HG03575 (cell line): Measurements from ENCODE around the gene PRKCE.

Experiments used
- ATAC-seq: cut with Tn5 transposase; IDR thresholded peaks from one replicate; pipeline ENCODE4 v1.9.1; 2021; ENCODE audit not compliant: unreplicated experiment, insufficient number of reproducible peaks, low FRiP score; ENCODE audit errors: extremely low read depth

Gene PRKCE

GRCh38 chr2:45627911-45628310 is 23.6 kb upstream of the PRKCE start:
- ATAC-seq: no peak

DNA sequence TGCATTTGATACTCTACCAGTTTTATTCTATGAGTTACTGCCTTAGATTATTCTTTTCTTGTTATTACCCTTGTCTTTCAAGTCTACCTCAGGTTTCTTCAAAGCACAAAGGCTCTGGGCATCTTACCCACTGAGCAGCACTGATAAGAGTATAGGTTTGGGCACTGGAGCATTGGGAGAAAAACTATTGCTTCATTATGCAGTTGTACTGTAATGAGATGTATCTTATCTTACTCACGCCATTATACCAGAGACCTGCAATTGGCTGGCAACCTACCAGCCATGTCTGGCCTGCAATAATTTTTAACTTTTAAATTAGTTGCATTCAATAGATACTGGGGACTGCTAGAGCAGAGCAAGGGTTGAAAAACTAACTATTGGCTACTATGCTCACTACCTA is 21.5 kb upstream of the PRKCE start:
- no peak for ATAC-seq

DNA sequence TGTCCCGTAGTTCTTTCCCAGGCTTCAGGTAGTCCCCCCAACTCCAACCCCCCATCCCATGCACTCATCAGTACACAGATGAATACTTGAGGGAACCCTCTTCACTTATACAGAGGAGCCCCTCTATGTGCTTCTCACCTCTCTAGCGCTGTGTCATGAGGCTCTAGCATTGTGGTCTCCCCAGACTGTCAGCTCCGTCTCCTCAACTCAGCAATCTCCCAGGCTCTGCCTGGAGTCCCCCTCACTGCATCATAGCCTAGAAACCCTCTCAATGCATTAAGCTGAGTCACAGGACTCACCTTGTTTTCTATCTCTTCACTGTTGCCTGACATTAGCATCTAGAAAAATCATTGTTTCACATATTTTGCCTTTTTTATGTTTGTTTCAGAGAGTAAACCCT is 20.2 kb upstream of the PRKCE start:
- no peak for ATAC-seq

DNA sequence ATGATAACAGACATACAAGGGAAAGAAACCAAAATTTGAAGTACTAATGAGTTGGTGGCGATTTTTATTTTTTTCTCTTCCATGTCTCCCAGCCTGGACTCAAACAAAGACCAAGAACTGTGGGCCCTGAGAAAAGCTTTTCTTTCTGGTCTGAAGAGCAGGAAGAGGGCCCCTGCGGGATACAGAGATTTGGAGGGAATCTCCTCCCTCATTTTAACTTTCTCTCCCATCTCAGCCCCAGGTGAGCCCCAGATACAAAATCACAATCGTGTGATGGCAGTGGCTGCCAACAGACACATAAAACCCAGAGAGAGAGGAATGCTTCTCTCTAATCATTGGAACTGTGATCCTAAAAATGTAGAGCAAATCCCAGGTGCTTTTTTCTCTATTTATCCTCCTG is 19.5 kb upstream of the PRKCE start:
- ATAC-seq: no peak

DNA sequence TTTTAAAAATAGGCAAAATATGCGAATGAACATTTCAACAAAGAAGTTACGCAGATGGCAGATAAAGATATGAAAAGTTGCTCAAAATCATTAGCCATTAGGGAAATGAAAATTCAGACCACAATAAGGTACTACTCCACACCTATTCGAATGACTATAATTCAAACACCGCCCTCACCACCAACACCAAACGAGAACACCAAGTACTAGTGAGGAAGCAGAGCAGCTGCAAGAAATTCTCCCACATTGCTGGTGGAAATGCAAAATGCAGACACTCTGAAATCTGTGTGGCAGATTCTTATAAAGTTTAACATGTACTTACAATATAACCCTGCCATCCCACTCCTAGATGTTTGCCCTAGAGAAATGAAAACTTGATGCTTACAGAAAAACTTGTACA is 17.3 kb upstream of the PRKCE start:
- no peak for ATAC-seq

DNA sequence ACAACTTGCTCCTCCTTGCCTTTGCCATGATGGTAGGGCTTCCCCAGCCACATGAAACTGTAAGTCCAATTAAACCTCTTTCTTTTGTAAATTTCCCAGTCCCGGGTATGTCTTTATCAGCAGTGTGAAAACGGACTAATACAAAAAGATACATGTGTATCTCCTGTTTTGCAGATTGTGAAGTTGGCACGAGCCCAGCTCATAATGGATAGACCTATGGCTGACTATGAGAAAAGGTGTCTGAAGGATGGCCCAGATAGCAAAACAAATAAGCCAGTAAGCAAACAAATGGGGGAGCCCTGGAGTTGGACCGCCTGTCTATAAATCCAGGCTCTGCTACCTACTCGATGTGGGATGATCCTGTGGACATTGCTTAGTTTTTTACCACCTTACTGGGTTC is 15.5 kb upstream of the PRKCE start:
- ATAC-seq: no peak

- ATAC-seq: no peak
These were observed 14.0 kb upstream of the PRKCE start for GRCh38 chr2:45637440-45637839.

DNA sequence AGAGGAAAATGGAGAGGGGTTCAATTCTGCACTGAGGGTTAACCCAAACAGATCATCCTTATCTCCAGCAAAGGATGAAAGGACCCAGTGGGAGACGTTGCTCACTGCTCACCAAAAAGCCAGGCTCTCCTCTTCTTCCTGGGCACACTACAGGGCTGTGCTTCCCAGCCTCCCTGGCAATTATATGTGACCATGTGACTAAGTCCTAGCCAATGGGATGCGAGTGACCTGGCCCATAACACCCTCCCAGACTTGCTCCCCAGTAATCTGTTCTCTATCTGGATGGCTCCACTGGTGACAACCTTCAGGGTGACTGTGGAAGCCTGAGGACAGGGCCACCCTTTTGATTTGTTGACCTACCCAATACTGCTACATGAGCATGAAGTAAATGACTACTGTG is 10.9 kb upstream of the PRKCE start:
- no peak for ATAC-seq

GRCh38 chr2:45643095-45643494 is 8.4 kb upstream of the PRKCE start:
- ATAC-seq: no peak

- ATAC-seq: no peak
These were observed 7.6 kb upstream of the PRKCE start for GRCh38 chr2:45643543-45644542.

DNA sequence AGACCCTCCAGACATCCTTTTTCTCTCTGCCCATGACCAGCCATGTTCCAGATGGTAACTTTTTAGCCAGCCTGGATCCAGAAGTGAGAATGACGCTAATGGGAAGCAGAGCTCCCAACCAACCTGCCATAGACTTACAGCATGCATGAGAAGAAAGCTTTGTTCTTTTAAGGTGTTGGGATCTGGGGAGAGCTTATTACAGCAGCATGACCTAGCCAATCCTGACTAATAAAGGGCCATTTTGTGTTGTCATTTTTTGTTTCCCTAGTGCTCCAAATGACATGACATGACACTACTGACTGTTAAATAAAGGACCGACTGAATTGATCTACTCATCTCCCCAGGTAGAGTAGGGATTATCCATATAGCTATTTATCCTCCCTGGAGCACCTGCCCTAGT is 5.2 kb upstream of the PRKCE start:
- ATAC-seq: no peak

DNA sequence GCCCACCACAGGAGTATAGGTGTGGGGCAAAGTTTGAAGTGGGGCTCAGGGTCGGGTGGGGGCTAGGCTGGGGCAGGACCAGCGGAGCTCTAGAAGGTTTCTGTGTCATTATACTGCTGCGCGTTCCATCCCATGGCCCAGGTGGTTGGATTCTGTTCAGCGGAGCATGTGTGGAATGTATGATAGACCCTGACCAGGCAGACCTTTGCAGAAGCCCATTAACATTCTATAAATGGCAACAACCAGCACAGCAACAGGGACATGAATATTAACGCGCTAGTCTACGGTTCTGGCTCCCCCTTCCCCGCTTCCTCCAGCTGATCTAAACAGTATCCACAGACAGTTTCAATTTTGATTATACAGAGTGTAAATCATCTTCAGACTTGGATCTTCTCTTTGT is 4.1 kb upstream of the PRKCE start:
- ATAC-seq: no peak

DNA sequence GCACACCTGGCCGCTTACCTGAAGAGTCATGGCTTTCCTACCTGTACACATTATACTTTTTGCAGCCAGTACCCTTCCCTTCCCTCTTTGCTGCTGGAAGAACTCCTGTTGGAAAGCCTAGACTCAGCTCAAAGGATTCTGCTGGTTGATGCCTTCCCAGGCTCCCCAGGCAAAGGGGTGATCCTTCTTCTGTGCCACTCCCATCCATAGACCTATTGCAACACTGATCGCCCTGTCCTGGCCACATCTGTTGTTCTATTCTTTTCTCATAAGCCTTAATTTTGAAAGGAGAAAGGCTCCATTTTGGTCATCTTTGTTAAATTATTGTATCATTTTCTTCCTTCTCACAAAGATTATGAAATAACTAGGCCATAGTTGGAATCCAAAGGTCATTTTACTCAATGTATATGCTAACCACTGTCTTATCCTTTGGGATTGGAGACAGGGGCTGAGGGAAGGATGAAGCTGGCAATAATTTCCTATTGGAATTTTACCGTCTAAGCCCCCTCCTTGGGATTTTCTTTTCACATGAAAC is 3.4 kb upstream of the PRKCE start:
- ATAC-seq: no peak

DNA sequence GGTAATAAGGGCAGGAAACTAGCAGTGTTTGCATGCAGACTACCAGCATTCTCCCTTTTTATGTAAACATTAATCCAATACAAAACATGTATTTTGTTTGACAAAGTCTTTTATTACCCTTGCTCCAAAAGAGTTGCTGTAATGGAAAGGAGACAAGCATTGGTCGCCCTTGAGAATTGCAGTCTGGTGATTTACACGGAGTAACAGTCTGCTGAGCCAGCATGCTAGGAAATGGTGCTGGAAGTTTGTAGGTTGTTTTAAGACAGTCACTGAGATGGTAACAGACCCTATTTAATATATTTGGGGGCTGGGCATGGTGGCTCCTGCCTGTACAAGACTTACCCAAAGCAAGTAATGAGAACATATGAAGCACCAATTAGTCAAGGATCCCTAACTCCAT is 2.8 kb upstream of the PRKCE start:
- no peak for ATAC-seq

GRCh38 chr2:45649462-45649857 is 2.0 kb upstream of the PRKCE start:
- no peak for ATAC-seq

DNA sequence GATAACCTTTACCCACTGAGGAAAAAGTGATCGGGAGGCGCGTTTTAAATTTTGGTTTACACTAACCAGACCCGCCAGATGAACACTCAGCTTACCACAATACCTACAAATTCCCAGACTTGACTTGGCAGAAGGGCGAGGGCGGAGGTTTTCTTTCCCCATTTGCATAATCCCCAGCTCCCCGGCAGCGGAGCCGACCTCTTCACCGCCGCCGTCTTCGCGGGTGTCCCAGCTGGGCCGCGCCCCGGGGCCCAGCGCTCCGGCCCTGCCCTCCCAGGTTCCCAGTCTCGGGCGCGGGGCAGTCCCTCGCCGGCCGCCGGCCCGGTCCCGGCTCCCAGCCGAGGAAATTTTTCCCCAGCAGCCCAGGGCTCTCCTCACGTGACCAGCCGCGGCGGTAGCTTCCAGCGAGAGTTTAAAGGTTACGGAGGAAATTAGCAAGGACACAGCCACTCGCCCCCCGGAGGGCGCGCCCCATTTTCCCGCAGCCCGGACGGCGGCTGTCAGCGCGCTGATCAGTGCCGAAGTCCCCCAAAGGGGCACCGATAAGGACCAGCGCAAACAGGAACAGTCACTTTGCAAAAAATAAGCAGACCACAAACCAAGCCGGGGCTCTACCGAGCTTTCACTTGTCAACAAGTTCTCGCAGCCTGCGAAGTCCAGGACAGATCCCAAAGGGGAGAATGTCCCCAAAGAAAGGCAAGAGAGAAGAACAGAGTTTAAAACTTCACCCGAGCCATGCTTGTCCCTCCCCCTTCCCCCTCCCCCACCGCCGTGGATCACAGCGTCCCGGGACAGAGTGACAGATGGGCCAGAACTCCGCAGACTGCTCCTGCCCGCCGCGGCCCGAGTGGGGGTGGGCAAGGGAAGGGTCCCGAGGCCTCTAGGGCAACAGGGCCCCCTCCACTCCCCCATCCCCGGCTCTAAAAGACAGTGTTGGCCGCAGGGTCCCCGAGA is 1.3 kb upstream of the PRKCE start:
- ATAC-seq: no peak

- ATAC-seq: no peak
These were observed 542 bp upstream of the PRKCE start for GRCh38 chr2:45650851-45651414.

DNA sequence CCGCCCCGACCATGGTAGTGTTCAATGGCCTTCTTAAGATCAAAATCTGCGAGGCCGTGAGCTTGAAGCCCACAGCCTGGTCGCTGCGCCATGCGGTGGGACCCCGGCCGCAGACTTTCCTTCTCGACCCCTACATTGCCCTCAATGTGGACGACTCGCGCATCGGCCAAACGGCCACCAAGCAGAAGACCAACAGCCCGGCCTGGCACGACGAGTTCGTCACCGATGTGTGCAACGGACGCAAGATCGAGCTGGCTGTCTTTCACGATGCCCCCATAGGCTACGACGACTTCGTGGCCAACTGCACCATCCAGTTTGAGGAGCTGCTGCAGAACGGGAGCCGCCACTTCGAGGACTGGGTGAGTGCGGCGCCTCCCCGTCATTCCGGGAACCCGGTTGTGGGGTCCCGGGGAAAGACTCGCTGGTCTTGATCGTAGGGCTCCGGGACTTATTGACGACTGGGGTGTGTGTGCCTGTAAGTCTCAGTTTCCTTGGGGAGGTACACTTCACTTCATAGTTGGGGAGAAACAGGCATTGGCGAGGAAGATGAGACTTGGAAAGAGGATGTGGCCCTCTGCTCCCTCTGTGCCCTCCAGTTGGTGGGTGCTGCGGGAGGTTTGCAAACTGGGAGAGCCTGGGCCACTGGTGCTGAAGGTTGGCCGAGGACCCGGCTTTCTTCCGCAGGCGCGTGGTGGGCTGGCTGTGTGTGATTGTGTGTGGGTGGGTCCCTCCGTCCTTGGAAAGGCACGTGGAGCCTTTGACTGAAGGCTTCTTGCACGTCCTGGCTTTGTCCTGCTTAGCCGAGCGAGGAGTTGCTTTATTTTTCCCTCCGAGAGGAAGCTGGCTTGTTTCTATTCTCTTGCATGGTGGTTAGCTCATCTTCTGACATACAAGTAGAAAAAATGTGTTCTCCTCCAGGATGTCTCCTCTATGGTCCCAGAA is 886 bp downstream of the PRKCE start:
- ATAC-seq: no peak
